Spleen (tissue), 11 donors: Measurements from ENCODE around the gene MICU2. TPM values are rescaled to one million over a fixed set of nuclear protein-coding genes. Genes with fewer than 3 reads are reported as not detected.

Source experiments
- DNase-seq: peaks from one replicate; pipeline ENCODE4 v3.0.0-alpha.2; 2020
- H3K27ac ChIP-seq, 8 donors: fragments of 200-600 bp; sonication (generic) in 7 of 8; 1 replicate in 4 of 8; 2 replicates in 4 of 8; pipeline versions ENCODE4 v1.5.0 to v1.8.0; 2016 to 2021; ENCODE audit warnings: inconsistent platforms in 4 of 8, mild to moderate bottlenecking in 4 of 8, moderate library complexity in 1 of 8
- H3K27me3 ChIP-seq, 7 donors: fragments of 200-600 bp; sonication (generic) in 6 of 7; replicated peaks in 1 of 7; 1 replicate in 4 of 7; 2 replicates in 3 of 7; pipeline versions ENCODE4 v1.5.0 to v1.8.0; 2016 to 2021; ENCODE audit warnings: inconsistent platforms in 3 of 7, mild to moderate bottlenecking in 1 of 7
- H3K36me3 ChIP-seq, 6 donors: fragments of 200-600 bp; sonication (generic) in 5 of 6; 1 replicate in 4 of 6; 2 replicates in 2 of 6; pipeline versions ENCODE4 v1.5.0 to v1.8.0; 2016 to 2021; ENCODE audit warnings: inconsistent platforms in 2 of 6
- H3K4me1 ChIP-seq, 6 donors: fragments of 200-600 bp; sonication (generic) in 5 of 6; 1 replicate in 3 of 6; 2 replicates in 3 of 6; pipeline versions ENCODE4 v1.5.0 to v1.8.0; 2016 to 2021; ENCODE audit warnings: inconsistent platforms in 3 of 6
- H3K4me3 ChIP-seq, 8 donors: fragments of 200-600 bp; sonication (generic) in 7 of 8; 1 replicate in 4 of 8; 2 replicates in 4 of 8; pipeline versions ENCODE4 v1.5.0 to v1.8.0; 2016 to 2021; ENCODE audit warnings: inconsistent platforms in 4 of 8, mild to moderate bottlenecking in 4 of 8, moderate library complexity in 2 of 8
- H3K9me3 ChIP-seq, 8 donors: fragments of 200-600 bp; sonication (generic) in 7 of 8; 1 replicate in 4 of 8; 2 replicates in 4 of 8; pipeline versions ENCODE4 v1.5.0 to v1.8.0; 2016 to 2021; ENCODE audit warnings: inconsistent platforms in 4 of 8
- POLR2A ChIP-seq, 3 donors: fragments of 450-650 bp; IDR thresholded peaks; one replicate each; pipeline ENCODE4 v1.5.1; 2017; ENCODE audit warnings: antibody characterized with exemption in 3 of 3, mild to moderate bottlenecking in 1 of 3
- POLR2AphosphoS5 ChIP-seq, 3 donors: sonication (generic); formaldehyde crosslinking; IDR thresholded peaks; one replicate each; pipeline ENCODE4 v1.5.1; 2017; ENCODE audit warnings: antibody characterized with exemption in 3 of 3
- WGBS, 5 donors: extraction: QIAGEN DNeasy Blood & Tissue Kit in 3 of 5; methylation state at CpG; one replicate each; pipeline versions ENCODE4 v1.1.5 to v1.1.7; 2013 to 2018; 5-methylcytosine and 5-hydroxymethylcytosine counted together
- intact Hi-C: fragments of 100-400 bp; cut with DNase I; formaldehyde crosslinking; loops from one replicate; pipeline ENCODE4 v1.15.0; 2023; ENCODE audit warnings: low total_unique reads
- polyA plus RNA-seq, 3 donors: library from polyadenylated mRNA; stranded (reverse); fragments of 200-250 nt; gene quantifications; one replicate each; pipeline ENCODE4 v1.2.1, GENCODE V29; 2013
- total RNA-seq, 7 donors: library from RNA; depleted of rRNA in 3 of 7; stranded (reverse); fragments of >200 nt in 3 of 7; fragmentation: NEBNext Ultra II Directional in 4 of 7; extraction: Animal tissue kit (Norgen Biotek cat#: 25700) in 4 of 7; gene quantifications; one replicate each; pipeline versions ENCODE4 v1.1.0 to v1.2.1, GENCODE V29; 2016 to 2021
- TF ChIP-seq, protein P1 (sequence below), 11 experiments: fragments of 200-600 bp in 7 of 11; fragments of 450-650 bp in 4 of 11; sonication (generic) in 4 of 11; IDR thresholded peaks in 8 of 11; conservative IDR thresholded peaks in 3 of 11; 1 replicate in 7 of 11; 2 replicates in 4 of 11; pipeline versions ENCODE4 v1.4.0 to v1.8.0; 2016 to 2021; ENCODE audit warnings: antibody characterized with exemption in 11 of 11, inconsistent platforms in 4 of 11, mild to moderate bottlenecking in 1 of 11
- donor health status: healthy with polysubstance abuse.
- donor health status: DM: no; HTN: no; CAD: no; lungs with moderate emphysema.
- donor health status: DM: no; HTN: no; CAD: no.
- donor health status: Bipolar disorder and iron deficiency.
- donor health status: healthy.
- donor health status: DM: no; HTN: no; CAD: no.
- donor health status: DM: yes; HTN: yes; CAD: no.

Gene MICU2
- total and polyA plus RNA-seq, 10 donors = 28.9 to 84.5 (median 39.6) TPM

DNA sequence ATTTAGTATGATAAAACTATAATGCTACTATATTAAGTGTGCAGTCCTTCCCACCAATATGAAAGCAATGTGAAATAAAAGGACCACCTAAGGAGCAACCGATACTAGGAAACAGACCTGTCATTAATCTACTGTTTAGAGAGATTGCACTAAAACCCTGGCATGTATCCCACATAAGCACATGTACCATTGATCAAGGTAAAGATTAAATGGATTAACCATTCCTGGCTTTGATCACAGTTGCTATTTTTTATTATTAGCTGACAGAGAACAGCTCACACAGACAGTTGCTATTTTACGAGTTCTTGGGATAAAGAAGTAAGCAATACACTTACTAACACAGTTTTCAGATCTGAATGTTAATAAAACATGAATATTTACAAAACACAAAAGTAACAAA is 87.2 kb downstream of the MICU2 start:
- Histone ChIP-seq H3K27ac (no peak overlapping the region), H3K4me1 (no peaks in the 10 kb centered on the region), H3K27me3 (no peaks in the 10 kb centered on the region), H3K4me3 (no peak overlapping the region), H3K9me3 (no peaks in the 10 kb centered on the region), H3K36me3 (peaks cover 0 to 94% (median 30%) of the 10 kb centered on the region in 6 donors)
- no peak for DNase-seq
- TF ChIP-seq POLR2AphosphoS5 (IDR thresholded peaks at IDR 0.05) (no peak), POLR2A (IDR thresholded peaks at IDR 0.05) (no peak)
- TF ChIP-seq, protein P1, sequence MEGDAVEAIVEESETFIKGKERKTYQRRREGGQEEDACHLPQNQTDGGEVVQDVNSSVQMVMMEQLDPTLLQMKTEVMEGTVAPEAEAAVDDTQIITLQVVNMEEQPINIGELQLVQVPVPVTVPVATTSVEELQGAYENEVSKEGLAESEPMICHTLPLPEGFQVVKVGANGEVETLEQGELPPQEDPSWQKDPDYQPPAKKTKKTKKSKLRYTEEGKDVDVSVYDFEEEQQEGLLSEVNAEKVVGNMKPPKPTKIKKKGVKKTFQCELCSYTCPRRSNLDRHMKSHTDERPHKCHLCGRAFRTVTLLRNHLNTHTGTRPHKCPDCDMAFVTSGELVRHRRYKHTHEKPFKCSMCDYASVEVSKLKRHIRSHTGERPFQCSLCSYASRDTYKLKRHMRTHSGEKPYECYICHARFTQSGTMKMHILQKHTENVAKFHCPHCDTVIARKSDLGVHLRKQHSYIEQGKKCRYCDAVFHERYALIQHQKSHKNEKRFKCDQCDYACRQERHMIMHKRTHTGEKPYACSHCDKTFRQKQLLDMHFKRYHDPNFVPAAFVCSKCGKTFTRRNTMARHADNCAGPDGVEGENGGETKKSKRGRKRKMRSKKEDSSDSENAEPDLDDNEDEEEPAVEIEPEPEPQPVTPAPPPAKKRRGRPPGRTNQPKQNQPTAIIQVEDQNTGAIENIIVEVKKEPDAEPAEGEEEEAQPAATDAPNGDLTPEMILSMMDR (IDR thresholded peaks at IDR 0.05 in 8 of 11, conservative IDR thresholded peaks at IDR 0.05 in 3 of 11) = no peak
- intact Hi-C loops = no loop called here
- WGBS, 5 donors = 96 to 100% (median 98%) methylated on average over 2 of the region's 2 CpGs

DNA sequence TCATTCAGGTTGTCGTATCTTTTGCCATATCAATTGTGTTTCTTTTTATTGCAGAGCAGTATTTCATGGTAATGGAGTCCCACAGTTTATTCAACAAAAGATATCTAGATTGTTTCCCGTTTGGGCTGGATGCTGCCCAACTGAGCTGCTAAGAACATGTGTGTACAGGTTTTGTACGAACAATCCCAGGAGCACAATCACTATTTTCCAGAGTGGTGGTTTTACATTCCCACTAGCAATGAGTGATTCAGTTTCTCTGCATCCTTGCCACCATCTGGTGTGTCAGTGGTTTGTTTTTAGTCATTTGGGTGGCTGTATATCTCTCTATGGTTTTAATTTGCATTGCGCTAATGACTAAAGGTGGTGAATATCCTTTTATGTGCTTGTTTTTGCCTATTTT is 92.1 kb downstream of the MICU2 start:
- Histone ChIP-seq H3K4me3 (no peak overlapping the region), H3K27me3 (no peaks in the 10 kb centered on the region), H3K4me1 (no peaks in the 10 kb centered on the region), H3K27ac (no peak overlapping the region), H3K36me3 (peaks cover 0 to 93% (median 34%) of the 10 kb centered on the region in 6 donors), H3K9me3 (no peaks in the 10 kb centered on the region)
- DNase-seq = no peak
- WGBS, 5 donors = 84 to 93% (median 86%) methylated on average over 4 of the region's 4 CpGs
- TF ChIP-seq POLR2A (IDR thresholded peaks at IDR 0.05) (no peak), POLR2AphosphoS5 (IDR thresholded peaks at IDR 0.05) (no peak)
- TF ChIP-seq, protein P1 (IDR thresholded peaks at IDR 0.05 in 8 of 11, conservative IDR thresholded peaks at IDR 0.05 in 3 of 11) = no peak
- intact Hi-C loops = no loop called here

DNA sequence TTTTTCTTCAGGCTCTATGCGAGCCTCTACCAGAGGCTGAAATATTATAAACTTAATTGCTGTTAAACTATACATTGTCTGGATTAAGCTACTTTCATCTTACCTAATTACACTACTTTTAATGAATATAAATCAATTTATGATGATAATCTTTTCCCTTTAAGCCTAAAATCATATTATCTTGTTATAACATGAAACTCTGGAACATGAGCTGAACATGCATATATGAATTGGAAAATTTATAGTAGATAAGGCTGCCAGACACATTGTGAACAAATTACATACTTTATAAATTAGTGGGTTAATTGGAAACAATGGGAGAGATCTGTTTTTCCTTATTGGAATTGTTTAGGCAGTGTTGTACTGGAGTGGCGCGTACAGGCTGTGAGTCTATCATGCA is 99.6 kb downstream of the MICU2 start:
- H3K9me3 ChIP-seq = no peaks in the 10 kb centered on the region
- no peaks in the 10 kb centered on the region for H3K4me1 ChIP-seq
- H3K27ac ChIP-seq = no peak overlapping the region
- intact Hi-C loops = no loop called here
- DNase-seq = no peak
- H3K36me3 ChIP-seq = peaks cover 0 to 92% (median 26%) of the 10 kb centered on the region in 6 donors
- no peaks in the 10 kb centered on the region for H3K27me3 ChIP-seq
- 94 to 100% (median 99%) methylated on average over 3 of the region's 3 CpGs for WGBS, 5 donors
- H3K4me3 ChIP-seq = no peak overlapping the region
- TF ChIP-seq, protein P1 (IDR thresholded peaks at IDR 0.05 in 8 of 11, conservative IDR thresholded peaks at IDR 0.05 in 3 of 11) = no peak
- TF ChIP-seq POLR2A (IDR thresholded peaks at IDR 0.05) = no peak
- TF ChIP-seq POLR2AphosphoS5 (IDR thresholded peaks at IDR 0.05) = no peak

DNA sequence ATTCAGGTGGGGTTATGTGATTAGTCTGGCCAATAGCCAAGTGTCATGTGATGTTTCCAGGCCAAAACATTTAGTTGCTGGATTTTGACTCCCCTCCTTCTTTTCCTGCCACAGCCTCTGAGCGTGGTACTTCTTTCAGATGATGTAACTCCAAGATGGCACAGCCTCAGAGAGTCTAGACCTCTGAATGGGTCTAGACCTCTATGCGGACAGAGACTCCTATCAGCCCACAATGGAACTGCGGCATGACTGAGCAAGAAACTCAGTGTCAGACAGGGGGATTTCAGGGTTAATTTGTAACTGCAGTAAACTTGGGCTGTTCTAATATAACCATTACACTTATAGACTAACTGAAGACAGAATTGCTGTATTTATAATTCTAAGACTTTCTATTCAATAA is 102.3 kb downstream of the MICU2 start:
- H3K4me1 ChIP-seq = no peaks in the 10 kb centered on the region
- no peak for DNase-seq
- H3K27ac ChIP-seq = no peak overlapping the region
- H3K27me3 ChIP-seq = no peaks in the 10 kb centered on the region
- H3K36me3 ChIP-seq = peaks cover 0 to 91% (median 28%) of the 10 kb centered on the region in 6 donors
- no peaks in the 10 kb centered on the region for H3K9me3 ChIP-seq
- no peak for TF ChIP-seq POLR2AphosphoS5 (IDR thresholded peaks at IDR 0.05)
- TF ChIP-seq POLR2A (IDR thresholded peaks at IDR 0.05) = no peak
- TF ChIP-seq, protein P1 (IDR thresholded peaks at IDR 0.05 in 8 of 11, conservative IDR thresholded peaks at IDR 0.05 in 3 of 11) = no peak
- WGBS, 5 donors = 87 to 98% (median 93%) methylated on average over 3 of the region's 3 CpGs
- intact Hi-C loops = no loop called here
- no peak overlapping the region for H3K4me3 ChIP-seq
